Hepatocyte (in vitro differentiated cells): ENCODE data around the gene AMH.

Experiments
- CTCF ChIP-seq: fragments of 200-600 bp; sonication (generic); IDR thresholded peaks from 2 replicates; pipeline ENCODE4 v1.5.1; 2016; ENCODE audit warnings: antibody characterized with exemption, mild to moderate bottlenecking; ENCODE audit not compliant: poor library complexity
- EZH2 ChIP-seq: fragments of 200-600 bp; sonication (generic); IDR thresholded peaks from 2 replicates; pipeline ENCODE4 v1.6.1; 2016; ENCODE audit warnings: antibody characterized with exemption, mild to moderate bottlenecking, borderline replicate concordance
- EZH2phosphoT487 ChIP-seq: fragments of 200-600 bp; sonication (generic); IDR thresholded peaks from one replicate; pipeline ENCODE4 v1.6.1; 2018; ENCODE audit warnings: antibody characterized with exemption, mild to moderate bottlenecking, low read depth, moderate library complexity; ENCODE audit not compliant: unreplicated experiment, severe bottlenecking

- TF ChIP-seq EZH2 (no peak), CTCF (no peak), EZH2phosphoT487 (no peak)
Measured at GRCh38 chr19:2266183-2266993, 17.3 kb downstream of the AMH start.
